ENCODE data around the gene SAA4.
"Not testable (repeated sequence)": the region's sequence is repeated elsewhere in the genome, so short reads cannot be mapped to it uniquely, and the experiment has no call there.

DNA sequence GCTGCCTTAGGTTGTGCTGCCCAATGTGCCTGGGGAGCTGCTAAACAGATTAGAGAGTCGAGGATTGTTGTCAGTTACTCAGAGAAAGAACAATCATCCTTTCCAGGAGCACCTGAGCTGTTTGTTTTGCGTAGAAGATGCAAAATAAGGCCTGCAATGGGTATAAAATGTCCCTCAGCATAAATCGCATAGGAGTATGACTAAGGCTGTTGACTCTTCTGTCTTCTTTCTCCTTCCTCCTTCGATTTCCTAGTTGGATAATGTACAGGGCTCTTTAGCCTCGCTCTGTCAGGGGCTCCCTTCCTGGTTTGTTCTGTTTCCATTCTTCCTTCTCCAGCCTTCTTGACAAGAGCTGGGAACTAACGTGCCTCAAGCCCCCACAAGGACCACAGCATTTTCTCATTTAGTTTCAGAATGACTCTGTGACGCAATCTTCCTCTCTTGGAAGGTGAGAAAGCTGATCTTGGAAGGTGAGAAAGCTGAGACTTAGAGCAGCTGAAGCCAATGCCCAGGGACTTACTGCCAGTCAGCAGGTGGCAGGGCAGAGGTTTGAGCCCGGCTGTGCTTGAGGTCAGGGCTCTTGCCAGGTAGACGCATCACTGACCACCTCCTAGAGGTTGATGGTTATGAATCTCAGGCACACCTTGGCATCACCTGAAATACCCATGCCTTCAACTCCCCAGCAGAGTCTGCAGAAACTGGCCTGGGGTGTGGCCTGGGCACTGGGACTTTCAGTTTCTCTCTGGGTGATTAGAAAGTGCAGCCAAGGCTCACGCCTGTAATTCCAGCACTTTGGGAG is 30.9 kb upstream of the SAA4 start:
- TF ChIP-seq CTCF (conservative IDR thresholded peaks at IDR 0.05); ZFX (IDR thresholded peaks at IDR 0.05): not testable (repeated sequence)
